GM18868 (cell line): Measurements from ENCODE around the gene ZNF8.
"Not testable (repeated sequence)": the region's sequence is repeated elsewhere in the genome, so short reads cannot be mapped to it uniquely, and the experiment has no call there.

Experiments used
- ATAC-seq: cut with Tn5 transposase; IDR thresholded peaks from one replicate; pipeline ENCODE4 v1.9.1; 2021; ENCODE audit warnings: mild to moderate bottlenecking, moderate library complexity; ENCODE audit not compliant: unreplicated experiment

The ZNF8 gene

DNA sequence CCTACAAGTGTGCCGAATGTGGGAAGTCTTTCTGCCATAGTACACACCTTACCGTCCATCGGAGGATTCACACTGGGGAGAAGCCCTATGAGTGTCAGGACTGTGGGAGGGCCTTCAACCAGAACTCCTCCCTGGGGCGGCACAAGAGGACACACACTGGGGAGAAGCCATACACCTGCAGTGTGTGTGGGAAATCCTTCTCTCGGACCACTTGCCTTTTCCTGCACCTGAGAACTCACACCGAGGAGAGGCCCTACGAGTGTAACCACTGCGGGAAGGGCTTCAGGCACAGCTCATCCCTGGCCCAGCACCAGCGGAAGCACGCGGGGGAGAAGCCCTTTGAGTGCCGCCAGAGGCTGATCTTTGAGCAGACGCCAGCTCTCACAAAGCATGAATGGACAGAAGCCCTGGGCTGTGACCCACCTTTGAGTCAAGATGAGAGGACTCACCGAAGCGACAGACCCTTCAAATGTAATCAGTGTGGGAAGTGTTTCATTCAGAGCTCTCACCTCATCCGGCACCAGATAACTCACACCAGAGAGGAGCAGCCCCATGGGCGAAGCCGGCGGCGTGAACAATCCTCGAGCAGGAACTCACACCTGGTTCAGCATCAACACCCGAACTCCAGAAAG, 16.1 kb downstream of the ZNF8 start:
- ATAC-seq: no peak

GRCh38 chr19:58296104-58296503, 17.3 kb downstream of the ZNF8 start:
- no peak for ATAC-seq

DNA sequence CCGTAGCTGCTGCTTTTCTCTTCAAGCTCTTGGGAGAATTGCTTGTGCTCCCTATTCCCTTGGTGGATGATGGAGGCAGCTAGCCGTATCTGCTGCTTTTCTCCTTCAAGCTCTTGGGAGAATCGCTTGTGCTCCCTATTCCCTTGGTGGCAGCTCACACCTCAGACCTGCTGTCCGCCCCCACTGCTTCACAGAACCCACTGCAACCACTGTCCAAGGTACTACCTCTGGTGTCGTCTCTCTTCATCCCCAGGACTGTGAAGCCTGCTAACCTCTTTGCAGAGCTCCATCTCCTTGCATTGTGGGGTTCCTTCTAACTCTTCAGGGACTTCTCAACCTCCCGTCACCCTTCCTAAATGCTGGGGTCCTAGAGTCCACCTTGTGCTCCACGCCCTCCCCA, 21.9 kb downstream of the ZNF8 start:
- no peak for ATAC-seq

- no peak for ATAC-seq
These were observed 25.5 kb downstream of the ZNF8 start for GRCh38 chr19:58304255-58304654.

GRCh38 chr19:58304748-58305064, 26.0 kb downstream of the ZNF8 start:
- no peak for ATAC-seq

DNA sequence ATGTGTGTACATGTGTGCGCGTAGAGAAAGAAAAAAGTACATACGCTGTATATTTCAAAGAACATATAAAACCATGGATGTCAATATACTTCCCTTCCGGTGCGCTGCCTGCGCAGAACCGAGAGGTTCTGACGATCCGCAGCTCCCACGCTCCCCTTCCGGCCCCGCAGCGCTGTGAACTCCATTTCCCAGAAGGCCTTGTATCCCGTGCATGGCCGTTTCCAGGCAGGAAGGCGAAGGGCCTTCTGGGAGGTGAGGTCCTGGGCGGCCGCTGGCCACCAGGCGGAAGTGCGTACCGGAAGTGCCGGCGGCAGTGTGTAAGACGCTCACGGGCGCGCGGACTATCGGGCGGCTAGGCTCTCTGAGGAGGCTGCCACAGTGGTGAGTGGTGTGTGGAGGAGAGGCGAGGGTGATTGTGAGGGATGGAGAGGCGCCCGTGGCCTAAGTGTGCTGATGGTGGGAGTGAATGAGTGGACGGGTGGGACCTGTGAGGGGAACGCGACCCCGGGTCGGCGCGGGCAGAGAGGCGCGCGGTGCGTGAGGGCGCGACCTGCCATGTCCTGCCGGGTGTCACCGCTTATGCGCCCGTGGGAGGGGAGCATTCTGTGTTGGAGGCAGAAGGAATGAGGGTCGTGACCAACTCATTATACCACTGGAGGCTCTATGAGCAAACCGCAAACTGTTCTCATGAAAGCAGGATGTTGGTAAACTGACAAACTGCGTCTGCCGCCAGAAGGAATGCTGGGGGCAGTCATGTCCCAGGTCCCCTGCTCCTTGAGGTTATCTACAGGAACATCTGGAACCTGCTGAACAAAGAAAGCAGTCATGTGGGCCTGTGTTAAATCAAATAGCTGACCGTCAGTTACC, 26.5 kb downstream of the ZNF8 start, which contains the start of gene ERVK3-1:
ERVK3-1 (plus strand) TSS at position 313 of the 867 bp plus-strand sequence. CDS start 6,792 bp downstream, outside the sequence.
- peak; percentile 97 for ATAC-seq

- ATAC-seq: no peak
These were observed 27.2 kb downstream of the ZNF8 start for GRCh38 chr19:58305932-58306323.

DNA sequence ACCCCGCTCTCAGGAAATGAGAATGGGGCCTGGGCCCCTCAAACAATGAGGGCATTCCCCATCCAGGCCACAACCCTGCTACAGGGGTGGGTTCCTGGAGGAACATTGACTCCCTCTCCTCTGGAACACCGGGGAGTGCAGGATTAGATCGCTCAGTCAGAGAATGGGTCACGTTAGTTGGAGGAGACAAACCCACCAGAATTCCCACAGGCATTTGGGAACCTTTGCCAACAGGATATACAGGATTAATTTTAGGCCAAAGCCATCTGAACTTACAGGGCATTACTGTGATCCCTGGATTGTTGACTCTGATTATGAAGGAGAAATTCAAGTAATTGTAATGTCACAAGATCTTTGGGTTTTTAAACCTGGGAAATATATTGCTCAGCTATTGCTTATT, 29.0 kb downstream of the ZNF8 start:
- ATAC-seq: no peak

DNA sequence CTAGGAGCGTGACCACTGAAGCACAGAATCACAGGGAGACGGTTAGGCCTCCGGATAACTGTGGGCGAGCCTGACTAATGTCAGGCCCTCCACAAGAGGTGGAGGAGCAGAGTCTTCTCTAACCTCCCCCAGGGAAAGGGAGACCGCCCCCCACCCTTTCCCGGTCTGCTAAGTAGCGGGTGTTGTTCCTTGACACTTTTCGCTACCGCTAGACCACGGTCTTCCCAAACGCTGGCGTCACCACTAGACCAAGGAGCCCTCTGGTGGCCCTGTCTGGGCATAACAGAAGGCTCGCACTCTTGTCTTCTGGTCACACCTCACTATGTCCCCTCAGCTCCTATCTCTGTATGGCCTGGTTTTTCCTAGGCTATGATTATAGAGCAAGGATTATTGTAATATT, 31.9 kb downstream of the ZNF8 start:
- ATAC-seq: not testable (repeated sequence)

DNA sequence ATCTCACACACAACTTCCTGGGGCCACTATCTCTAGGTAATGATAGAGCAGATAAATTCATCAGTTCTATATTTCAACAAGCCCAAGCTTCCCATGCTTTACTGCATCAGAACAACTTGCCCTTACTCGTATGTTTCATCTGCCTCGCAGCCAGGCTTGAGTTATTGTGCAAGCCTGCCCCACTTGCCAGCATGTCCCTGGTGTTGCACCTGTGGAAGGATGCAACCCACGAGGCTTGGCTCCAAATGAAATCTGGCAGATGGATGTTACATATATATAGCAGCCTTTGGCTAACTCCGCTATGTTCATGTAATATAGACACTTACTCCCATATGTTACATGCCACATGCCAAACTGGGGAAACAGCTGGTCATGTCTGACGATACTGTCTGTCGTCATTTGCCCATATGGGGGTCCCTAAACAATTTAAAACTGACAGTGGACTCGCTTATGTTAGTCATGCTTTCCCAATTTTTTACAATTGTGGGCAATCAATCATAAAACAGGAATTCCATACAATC, 32.6 kb downstream of the ZNF8 start:
- no peak for ATAC-seq

DNA sequence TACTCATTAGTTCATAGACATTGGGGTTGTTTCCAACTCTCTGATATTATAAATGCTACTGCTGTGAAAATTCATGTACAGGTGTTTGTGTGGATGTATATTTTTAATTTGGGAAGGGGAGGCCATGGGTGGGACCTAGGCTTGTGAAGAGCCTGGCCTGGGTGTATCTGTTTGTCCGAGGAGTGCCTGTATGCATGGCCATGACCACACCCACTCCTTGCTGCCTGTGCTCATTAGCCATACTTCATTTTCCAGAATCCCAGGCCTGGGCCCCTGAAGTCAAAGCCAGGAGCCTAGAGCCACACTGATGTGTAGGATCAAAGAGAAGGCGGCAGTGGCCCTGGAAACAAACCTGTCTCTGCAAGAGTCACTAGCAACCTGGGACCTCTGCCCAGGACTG, 36.8 kb downstream of the ZNF8 start:
- ATAC-seq: no peak

GRCh38 chr19:58317476-58318072, 38.8 kb downstream of the ZNF8 start:
- no peak for ATAC-seq

DNA sequence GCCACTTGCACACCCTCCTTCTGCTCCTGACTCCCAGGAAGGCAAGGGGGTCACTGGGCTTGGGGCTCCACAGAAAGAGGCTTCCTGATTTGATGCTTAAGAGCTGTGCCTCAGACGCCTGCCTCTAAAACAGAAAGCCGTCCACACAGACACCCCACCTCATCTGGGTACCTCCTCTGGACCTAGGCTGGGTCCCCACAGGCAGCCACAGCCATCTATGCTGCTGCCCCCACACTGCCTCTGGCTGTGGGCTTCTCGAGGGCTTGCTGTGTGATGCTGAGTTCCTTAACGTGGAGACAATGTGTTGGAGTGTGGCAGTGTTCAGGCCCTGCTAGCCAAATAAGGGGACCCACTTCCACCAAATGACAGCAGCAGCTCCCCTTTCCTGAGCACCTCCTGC, 39.5 kb downstream of the ZNF8 start:
- ATAC-seq: no peak

DNA sequence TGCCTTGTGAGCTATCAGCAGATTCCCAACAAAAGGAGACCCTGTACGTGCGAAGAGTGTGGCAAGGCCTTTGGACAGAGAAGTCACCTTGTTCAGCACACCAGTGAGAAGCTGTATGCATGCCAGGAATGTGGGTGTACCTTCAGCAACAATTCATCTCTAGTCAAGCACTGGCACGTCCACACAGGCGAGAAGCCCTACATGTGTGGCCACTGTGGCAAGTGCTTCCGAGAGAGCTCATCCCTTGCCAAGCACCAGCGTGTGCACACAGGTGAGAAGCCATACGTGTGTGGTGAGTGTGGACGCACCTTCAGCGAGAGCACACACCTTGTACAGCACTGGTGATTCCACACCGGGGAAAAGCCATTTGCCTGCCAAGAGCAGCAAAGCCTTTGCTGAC, 40.5 kb downstream of the ZNF8 start:
- ATAC-seq: no peak

GRCh38 chr19:58325311-58326022, 46.7 kb downstream of the ZNF8 start:
- ATAC-seq: no peak

- peak; percentile 26 for ATAC-seq
These were observed 47.8 kb downstream of the ZNF8 start for GRCh38 chr19:58326501-58326913.

DNA sequence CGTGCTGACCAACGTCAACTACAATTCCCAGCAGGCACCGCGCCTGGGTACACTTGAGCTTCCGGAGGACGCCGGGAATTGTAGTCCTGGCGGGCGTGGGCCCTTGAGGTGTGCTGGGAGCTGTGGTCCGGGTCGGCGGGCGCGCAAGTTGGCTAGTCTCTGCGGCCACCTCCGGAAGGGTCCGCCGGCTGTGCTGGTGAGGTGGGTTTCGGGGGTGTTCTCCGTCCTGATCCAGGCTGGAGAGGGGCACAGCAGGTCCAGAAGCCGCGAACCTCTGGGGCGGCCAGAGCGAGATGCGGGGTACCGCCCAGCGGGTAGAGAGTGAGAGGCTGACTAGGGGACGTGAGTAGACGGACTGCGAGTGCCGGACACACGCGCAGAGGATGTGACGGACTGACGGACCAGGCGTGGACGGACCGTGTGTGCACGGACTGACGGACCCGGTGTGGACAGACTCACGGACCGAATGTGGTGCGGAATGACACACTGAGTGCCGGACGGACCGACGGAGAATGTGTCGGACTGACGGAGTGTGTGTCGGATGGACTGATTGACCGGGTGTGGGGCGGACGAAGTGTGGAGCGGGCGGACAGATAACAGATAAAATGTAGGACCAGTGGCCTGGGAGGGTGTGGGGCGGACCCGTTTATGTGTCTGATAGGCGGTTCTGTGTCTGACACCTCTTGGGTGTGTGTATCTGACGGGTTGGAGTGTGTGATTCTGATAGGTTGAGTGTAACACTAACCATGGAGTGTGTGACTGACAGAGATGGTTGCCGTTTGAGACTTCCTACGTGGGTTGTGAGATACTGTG, 48.4 kb downstream of the ZNF8 start, which contains the start of gene ZSCAN22:
ZSCAN22 (plus strand) TSS at position 81 of the 813 bp plus-strand sequence. CDS start 7,809 bp downstream, outside the sequence.
- peak; percentile 90 for ATAC-seq

DNA sequence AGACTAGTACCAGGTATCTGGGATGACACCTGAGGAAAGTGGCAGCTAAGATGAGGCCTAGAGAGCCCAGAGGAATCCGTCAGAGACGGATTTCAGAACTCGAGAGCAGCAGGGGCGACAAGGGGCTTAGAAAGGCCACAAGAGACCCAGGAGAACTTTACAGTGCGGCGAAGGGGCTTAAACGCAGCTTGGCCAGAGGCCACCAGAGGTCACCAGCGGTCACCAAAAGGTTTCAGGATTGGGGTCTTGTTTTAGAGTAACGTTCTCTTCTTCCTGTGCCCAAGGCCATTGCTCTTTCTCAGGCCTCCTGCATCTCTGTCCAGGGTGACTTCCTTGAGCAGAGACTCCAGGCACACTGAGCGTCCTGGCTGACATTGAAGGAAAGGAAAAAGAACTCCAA, 50.2 kb downstream of the ZNF8 start:
- ATAC-seq: no peak

- ATAC-seq: no peak
These were observed 51.7 kb downstream of the ZNF8 start for GRCh38 chr19:58330458-58330857.

GRCh38 chr19:58332697-58333096, 53.9 kb downstream of the ZNF8 start:
- ATAC-seq: no peak
